Naive B cell (primary cell): Measurements from ENCODE around the gene NFIA. TPM values are rescaled to one million over a fixed set of nuclear protein-coding genes. Genes with fewer than 3 reads are reported as not detected.
A peak's percentile ranks its signal among the peaks of the same experiment; 100 is the strongest.

ENCODE experiments used
- ATAC-seq, 2 donors: fragments of 150-1000 bp; cut with Tn5 transposase; 2 replicates each; pipeline ENCODE4 v1.10.0; 2021; ENCODE audit warnings: low read depth in 2 of 2, mild to moderate bottlenecking in 2 of 2, moderate library complexity in 2 of 2
- DNase-seq: peaks from one replicate; pipeline ENCODE4 v3.0.0; 2022
- H3K27ac Mint-ChIP-seq, 6 donors: one replicate each; pipeline ENCODE4 v1.8.0; 2020 to 2022; ENCODE audit warnings: mild to moderate bottlenecking in 6 of 6, mixed read lengths in 6 of 6, moderate library complexity in 5 of 6, inconsistent platforms in 2 of 6
- H3K27me3 Mint-ChIP-seq, 3 donors: one replicate each; pipeline ENCODE4 v1.8.0; 2021 to 2022; ENCODE audit warnings: mixed read lengths in 3 of 3, mild to moderate bottlenecking in 1 of 3
- H3K36me3 Mint-ChIP-seq, 2 donors: one replicate each; pipeline ENCODE4 v1.8.0; 2020 to 2022; ENCODE audit warnings: mixed read lengths in 2 of 2, inconsistent platforms in 1 of 2, mild to moderate bottlenecking in 1 of 2
- H3K4me1 Mint-ChIP-seq, 3 donors: one replicate each; pipeline ENCODE4 v1.8.0; 2020 to 2022; ENCODE audit warnings: mixed read lengths in 3 of 3, inconsistent platforms in 1 of 3, mild to moderate bottlenecking in 1 of 3, moderate library complexity in 1 of 3
- H3K4me3 Mint-ChIP-seq, 8 donors: one replicate each; pipeline ENCODE4 v1.8.0; 2020 to 2022; ENCODE audit warnings: mild to moderate bottlenecking in 8 of 8, mixed read lengths in 8 of 8, moderate library complexity in 8 of 8, inconsistent platforms in 2 of 8
- H3K9me3 Mint-ChIP-seq, 7 donors: one replicate each; pipeline ENCODE4 v1.8.0; 2020 to 2022; ENCODE audit warnings: mixed read lengths in 7 of 7, mild to moderate bottlenecking in 5 of 7, inconsistent platforms in 2 of 7, moderate library complexity in 1 of 7
- polyA plus RNA-seq, 6 donors: library from polyadenylated mRNA; unstranded; fragments of 300-500 nt; fragmentation: Illumina TruSeq; gene quantifications; one replicate each; pipeline ENCODE4 v1.2.3, GENCODE V29; 2021; ENCODE audit warnings: low read depth in 6 of 6

NFIA gene
- 1 to 10 TPM in 4 of 6 donors, under 1 TPM in 2; 0.77 to 5.7 (median 1.4) TPM for polyA plus RNA-seq

DNA sequence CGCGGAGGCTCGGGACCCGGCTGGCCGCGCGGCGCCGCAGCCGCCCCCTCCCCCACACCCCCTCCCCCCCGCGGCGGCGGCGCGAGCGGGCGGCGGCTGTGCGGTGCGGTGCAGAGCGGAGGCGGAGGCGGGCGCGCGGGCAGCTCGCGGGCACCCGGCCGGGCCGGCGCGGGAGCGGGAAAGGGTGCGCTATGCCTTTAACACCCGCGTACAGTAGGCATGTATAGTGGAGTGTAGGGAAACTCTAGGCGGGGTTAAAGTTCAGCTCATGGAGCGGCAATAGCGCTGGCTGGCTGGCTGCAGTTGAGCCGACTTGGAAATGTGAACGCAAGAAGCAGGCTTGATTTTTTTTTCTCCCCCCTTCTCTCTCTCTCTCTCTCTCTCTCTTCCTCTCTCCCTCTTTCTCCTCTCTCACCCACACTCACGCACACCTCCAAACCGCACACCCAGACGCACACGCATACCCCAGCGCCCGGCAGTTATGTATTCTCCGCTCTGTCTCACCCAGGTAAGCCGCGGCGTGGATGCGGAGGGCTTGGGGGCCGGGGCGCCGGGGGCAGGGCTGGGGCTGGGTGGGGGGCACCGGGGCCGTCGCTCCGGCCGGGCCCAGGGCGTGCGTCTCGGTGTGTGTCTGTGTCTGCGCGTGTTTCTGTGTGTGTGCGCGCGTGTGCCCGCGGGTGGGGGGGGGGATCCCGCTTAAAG lies at the start of gene NFIA:
Gene NFIA, plus strand, starts transcription at position 251 of the 702 bp plus-strand sequence.
- Mint-ChIP-seq H3K36me3 (no peaks in the 10 kb centered on the region), H3K27ac (peak within 1 kb of the TSS in 1 of 6 donors; percentile 69), H3K27me3 (peaks cover 44 to 69% (median 55%) of the 10 kb centered on the region in 3 donors), H3K4me1 (peaks cover 22 to 42% (median 37%) of the 10 kb centered on the region in 3 donors), H3K9me3 (peaks cover 0 to 2% (median 0%) of the 10 kb centered on the region in 7 donors), H3K4me3 (peak within 1 kb of the TSS; percentile 78 to 94 (median 91))
- ATAC-seq, result peak; percentile 6 to 18
- no peak for DNase-seq

DNA sequence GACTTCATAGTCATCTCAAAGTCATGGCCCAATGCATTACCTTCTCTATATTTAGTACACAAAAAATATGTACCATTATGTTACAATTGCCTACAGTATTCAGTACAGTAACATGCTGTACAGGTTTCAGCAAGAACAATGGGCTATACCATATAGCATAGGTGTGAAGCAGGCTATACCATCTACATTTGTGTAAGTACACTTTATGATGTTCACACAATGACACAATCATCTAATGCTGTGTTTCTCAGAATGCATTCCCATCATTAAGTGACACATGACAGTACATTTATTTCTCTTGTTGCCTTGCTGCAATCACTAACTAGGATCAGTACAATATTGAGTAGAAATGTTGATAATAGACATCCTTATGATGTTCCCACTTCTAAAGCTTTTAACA lies 46.5 kb upstream of the NFIA start:
- Mint-ChIP-seq H3K4me1 (no peaks in the 10 kb centered on the region), H3K36me3 (peaks cover 0 to 4% of the 10 kb centered on the region in 2 donors), H3K27ac (no peak overlapping the region), H3K4me3 (no peak overlapping the region), H3K27me3 (peaks cover 7 to 19% (median 19%) of the 10 kb centered on the region in 3 donors), H3K9me3 (peaks cover 0 to 8% (median 0%) of the 10 kb centered on the region in 7 donors)
- DNase-seq, result no peak
- ATAC-seq, result no peak

DNA sequence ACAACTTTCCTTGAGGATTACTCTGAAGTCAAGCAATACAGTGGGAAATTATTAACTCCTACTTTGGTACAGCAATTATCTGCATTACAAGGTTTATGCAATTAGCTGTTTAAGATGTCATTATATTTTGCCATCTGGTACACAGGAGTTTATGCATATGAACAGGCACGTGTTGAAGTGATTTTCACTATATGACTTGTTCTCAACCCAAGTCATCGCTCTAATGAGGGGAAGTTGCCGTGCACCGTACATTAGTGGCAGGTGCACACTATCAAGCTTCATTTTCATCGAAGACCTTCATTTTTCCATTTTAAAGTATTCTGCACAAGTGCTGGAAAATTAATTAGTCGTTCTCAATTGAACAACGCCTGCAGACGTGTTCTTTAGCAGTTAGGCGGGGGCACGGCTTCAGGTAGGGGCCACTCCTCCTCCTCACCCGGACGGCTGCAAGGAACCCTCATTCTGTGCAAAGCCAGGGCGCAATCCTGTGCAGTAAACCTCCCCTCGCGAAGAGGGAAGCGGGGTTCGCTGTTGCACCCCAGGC lies 39.8 kb upstream of the NFIA start:
- Mint-ChIP-seq H3K4me1 (peaks cover 0 to 7% (median 0%) of the 10 kb centered on the region in 3 donors), H3K36me3 (peaks cover 0 to 4% of the 10 kb centered on the region in 2 donors), H3K9me3 (no peaks in the 10 kb centered on the region), H3K27me3 (peaks cover 53 to 78% (median 71%) of the 10 kb centered on the region in 3 donors), H3K27ac (peak overlapping the region in 1 of 6 donors; percentile 7), H3K4me3 (peak overlapping the region in 6 of 8 donors; percentile 57 to 84 (median 70))
- DNase-seq (no peak), ATAC-seq (no peak)

DNA sequence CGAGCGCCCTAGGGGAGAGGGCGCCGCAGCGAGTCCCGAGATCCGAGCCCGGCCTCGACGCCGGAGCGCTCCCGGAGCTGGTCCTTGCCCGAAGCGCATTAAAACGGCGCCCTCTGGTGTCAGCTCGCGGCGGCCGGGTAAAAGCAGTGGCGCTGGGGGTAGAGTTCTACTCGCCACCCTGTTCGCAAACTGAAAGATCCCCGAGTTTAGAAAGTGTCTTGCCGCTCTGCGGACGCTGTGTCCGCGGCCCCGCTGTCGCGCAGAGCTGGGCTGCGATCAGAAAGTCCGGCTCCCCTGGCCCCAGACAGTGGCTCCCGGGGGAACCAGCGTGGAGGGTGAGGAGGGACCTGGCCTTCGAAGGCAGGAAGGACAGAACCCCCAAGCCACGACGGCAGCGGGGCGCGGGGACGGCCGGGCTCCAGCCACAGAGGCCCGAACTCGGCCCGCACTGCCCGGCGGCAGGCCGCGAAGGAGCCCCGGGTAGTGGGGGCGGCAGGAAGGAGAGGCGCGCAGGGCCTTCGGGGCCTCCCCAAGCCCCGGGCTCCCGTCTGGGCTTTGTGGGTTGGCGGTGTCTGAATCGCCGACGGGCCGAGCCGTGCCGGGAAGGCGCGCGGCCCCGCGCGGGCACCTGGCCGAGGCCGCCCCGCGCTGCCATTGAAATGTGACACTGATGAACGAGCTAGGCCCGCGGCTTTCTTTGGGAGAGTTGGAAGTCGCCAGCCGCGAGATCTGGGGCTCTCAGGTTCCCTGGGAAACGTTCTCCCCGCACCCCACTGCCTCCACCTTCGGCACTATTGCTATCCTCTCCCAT lies 39.1 kb upstream of the NFIA start:
- no peaks in the 10 kb centered on the region for H3K9me3 Mint-ChIP-seq
- H3K36me3 Mint-ChIP-seq, result peaks cover 0 to 4% of the 10 kb centered on the region in 2 donors

DNA sequence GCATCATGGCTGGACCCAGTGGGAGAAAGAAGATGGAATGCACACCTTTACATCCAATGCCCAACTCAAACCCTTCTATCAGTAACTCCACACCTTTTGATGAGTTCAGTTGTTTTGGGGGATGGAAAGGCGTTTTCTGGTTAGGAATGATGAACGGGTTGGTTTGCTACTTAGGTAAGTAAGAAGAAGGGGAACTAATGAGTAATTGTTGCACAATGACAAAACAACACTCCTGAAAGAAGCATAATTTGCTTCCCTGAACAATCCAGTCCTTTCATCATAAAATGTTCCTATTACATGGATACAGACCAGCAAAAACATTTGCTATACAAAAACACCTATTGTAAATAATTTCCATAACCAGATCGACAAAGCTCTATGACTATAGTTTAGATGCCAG lies 35.9 kb upstream of the NFIA start:
- Mint-ChIP-seq H3K36me3 (no peaks in the 10 kb centered on the region), H3K27me3 (peaks cover 53 to 60% (median 53%) of the 10 kb centered on the region in 3 donors), H3K4me1 (peaks cover 4 to 13% (median 6%) of the 10 kb centered on the region in 3 donors), H3K9me3 (no peaks in the 10 kb centered on the region), H3K4me3 (no peak overlapping the region), H3K27ac (peak overlapping the region in 2 of 6 donors; percentile 1 to 12)
- no peak for DNase-seq
- ATAC-seq, result no peak

More for the DNA sequence above, 39.1 kb upstream of the NFIA start:
- peak; percentile 67 for DNase-seq
- Mint-ChIP-seq H3K27ac (peak overlapping the region in 1 of 6 donors; percentile 7), H3K4me3 (peak overlapping the region in 7 of 8 donors; percentile 57 to 84 (median 69)), H3K4me1 (peaks cover 0 to 7% (median 0%) of the 10 kb centered on the region in 3 donors), H3K27me3 (peaks cover 53 to 75% (median 70%) of the 10 kb centered on the region in 3 donors)
- peak; percentile 89 to 95 for ATAC-seq

DNA sequence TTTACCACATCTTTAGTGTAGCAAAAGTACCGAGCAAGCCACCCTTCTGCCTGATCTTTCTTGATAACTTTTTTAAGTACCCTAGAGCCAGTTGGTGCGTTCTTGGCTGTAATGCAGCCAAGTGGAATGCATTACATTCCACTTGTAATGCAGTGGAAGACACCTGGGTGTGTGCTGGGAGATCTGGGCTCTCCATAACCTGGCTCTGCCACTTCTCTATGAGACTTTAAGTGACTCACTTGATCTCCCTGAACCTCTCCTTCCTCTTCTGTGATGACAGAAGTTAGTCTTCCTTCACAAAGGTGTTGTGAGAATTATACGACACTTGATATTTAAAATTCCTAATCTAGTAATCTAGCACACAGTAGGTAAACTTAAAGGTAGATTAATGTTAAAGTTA lies 35.3 kb upstream of the NFIA start:
- Mint-ChIP-seq H3K4me3 (no peak overlapping the region), H3K27me3 (peaks cover 54 to 61% (median 55%) of the 10 kb centered on the region in 3 donors), H3K36me3 (no peaks in the 10 kb centered on the region), H3K9me3 (no peaks in the 10 kb centered on the region), H3K27ac (no peak overlapping the region), H3K4me1 (peaks cover 4 to 15% (median 7%) of the 10 kb centered on the region in 3 donors)
- DNase-seq (no peak), ATAC-seq (no peak)

DNA sequence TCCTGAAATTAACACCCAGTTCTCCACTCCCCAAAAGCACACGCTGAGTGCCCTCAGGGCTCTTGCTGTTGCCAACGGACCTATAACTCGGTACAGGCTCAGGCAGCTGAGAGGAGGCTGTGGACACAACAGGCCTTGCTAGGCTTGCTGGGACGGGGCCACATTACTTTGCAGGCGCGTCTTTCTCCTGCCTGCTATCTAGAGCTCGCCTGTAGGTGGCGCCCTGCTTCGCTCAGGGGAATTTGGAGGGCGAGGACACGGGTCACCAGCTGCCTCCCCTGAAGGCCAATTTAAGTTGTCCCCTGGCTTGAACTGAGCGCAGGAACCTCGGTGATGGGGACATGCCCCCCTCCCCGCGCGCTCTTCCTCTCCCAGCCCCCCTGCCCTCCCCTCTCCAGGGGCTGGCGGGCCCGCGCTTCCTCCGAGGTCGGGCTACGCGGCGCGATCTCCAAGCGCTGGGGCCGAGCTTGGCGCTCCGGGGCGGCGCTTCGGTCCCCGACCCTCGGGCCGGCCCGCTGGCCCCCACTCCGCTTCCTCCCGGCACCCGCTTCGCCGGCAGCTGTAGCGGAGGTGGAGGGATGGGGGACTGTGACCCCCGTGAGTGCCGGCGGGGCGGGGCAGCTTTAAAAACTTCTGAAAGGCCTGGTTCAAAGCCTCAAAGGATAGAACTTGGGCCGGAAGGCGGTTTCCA lies 32.4 kb upstream of the NFIA start:
- peak; percentile 76 for DNase-seq
- H3K27me3 Mint-ChIP-seq, result peaks cover 55 to 64% (median 64%) of the 10 kb centered on the region in 3 donors
- H3K27ac Mint-ChIP-seq, result no peak overlapping the region
- peaks cover 12 to 30% (median 28%) of the 10 kb centered on the region in 3 donors for H3K4me1 Mint-ChIP-seq
- ATAC-seq, result peak; percentile 76 to 82
- no peaks in the 10 kb centered on the region for H3K9me3 Mint-ChIP-seq
- H3K36me3 Mint-ChIP-seq, result no peaks in the 10 kb centered on the region
- peak overlapping the region; percentile 78 to 91 (median 86) for H3K4me3 Mint-ChIP-seq

DNA sequence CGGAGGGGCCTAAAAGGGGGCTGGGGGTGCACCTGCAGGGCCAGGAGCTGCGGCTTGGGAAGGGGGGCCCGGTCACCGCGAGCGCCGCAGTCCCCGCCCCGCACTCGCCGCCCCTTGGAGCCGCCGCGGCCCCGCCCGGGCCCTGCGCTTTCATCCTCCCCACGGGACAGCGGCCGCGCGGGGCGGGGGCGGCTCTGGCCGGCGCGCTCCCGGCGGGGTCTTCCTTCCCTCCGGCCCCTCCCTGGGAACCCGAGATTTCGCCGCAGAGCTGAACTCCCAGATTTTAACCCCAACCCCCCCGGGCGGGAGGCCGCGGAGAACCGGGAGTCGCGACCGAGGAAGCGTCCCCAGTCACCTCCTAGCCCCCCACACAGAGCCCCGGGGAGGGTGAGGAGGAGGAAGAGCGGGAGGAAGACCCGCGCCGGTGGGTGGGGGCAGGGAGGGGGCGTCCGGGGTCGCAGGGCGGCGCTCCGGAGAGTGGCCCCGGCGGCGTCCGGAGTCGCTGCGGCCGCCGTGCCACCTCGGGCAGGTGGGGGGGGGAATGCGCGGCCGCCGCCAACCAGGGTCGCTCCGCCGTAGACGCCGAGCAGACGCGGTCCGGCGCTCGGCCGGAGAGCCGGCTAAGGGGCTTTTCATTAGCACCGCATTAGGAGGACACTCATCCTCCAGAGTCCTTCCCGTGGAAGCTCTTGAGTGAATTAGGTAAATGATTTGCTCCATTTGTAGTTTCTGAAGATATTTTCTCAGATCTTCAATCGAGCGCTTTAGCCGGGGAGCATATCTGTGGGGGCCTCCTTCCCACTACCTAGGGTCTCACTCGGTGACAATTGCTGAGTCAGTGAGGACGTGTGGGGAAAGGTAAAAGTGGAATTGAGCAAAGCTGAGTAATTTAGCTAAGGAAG lies 31.6 kb upstream of the NFIA start:
- Mint-ChIP-seq H3K36me3 (no peaks in the 10 kb centered on the region), H3K4me1 (peaks cover 12 to 30% (median 28%) of the 10 kb centered on the region in 3 donors), H3K4me3 (peak overlapping the region; percentile 78 to 92 (median 86)), H3K27ac (peak overlapping the region in 1 of 6 donors; percentile 47), H3K9me3 (no peaks in the 10 kb centered on the region), H3K27me3 (peaks cover 60 to 66% (median 64%) of the 10 kb centered on the region in 3 donors)
- ATAC-seq, result peak; percentile 32 to 43
- no peak for DNase-seq

DNA sequence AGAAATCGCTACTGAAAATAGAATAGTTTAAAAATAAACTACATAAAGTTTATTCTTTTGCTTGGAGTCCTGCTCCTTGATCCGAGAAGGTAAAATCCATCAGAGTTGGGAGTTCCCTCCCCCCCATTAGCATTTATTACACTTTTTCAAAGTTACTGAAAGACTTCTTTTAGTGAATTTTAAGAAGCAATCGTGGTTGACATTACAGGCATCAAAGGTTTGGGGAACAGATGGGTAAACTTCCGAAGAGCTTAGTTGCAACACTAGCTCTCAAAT lies 31.0 kb upstream of the NFIA start:
- H3K9me3 Mint-ChIP-seq, result peaks cover 0 to 2% (median 0%) of the 10 kb centered on the region in 7 donors
- no peaks in the 10 kb centered on the region for H3K36me3 Mint-ChIP-seq
- DNase-seq, result no peak
- peaks cover 60 to 66% (median 64%) of the 10 kb centered on the region in 3 donors for H3K27me3 Mint-ChIP-seq
- peak overlapping the region; percentile 59 to 92 (median 79) for H3K4me3 Mint-ChIP-seq
- peak overlapping the region in 1 of 6 donors; percentile 47 for H3K27ac Mint-ChIP-seq
- H3K4me1 Mint-ChIP-seq, result peaks cover 12 to 30% (median 29%) of the 10 kb centered on the region in 3 donors
- ATAC-seq, result no peak

DNA sequence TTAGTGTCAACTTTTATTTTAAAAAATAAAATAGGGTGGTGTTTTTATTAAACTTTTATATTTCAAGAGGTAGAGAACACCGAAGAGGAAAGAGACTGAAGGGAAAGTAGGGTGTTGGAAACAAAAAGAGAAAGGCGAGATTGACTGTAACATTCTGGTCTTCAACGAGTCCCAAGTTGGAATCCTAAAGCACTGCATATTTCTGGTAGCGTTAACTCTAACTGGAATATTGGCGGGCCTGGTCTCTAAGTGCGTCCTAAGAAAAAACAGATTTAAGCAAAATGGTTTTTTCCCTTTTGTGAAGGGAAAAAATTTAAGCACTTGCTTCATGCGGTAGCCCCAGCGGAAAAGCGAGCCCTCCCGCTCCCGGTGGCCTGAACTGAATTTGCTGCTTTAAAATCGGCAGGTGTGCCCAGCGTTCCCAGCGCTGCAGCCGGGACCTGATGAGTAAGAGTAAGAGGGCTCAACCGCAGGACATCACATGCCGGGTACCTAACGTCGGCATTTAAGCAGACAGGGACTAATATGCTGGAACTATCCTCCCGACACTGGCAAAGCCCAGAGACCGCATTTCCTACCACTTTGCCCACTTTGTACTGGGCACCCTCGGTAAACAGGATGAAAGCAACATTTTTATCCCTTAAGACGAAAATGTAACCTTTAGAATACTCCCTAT lies 30.5 kb upstream of the NFIA start:
- DNase-seq (no peak), ATAC-seq (no peak)
- no peaks in the 10 kb centered on the region for H3K36me3 Mint-ChIP-seq
- H3K4me1 Mint-ChIP-seq, result peaks cover 12 to 35% (median 34%) of the 10 kb centered on the region in 3 donors
- peak overlapping the region in 2 of 6 donors; percentile 25 to 56 for H3K27ac Mint-ChIP-seq
- peaks cover 0 to 2% (median 0%) of the 10 kb centered on the region in 7 donors for H3K9me3 Mint-ChIP-seq
- peak overlapping the region in 5 of 8 donors; percentile 30 to 78 (median 61) for H3K4me3 Mint-ChIP-seq
- H3K27me3 Mint-ChIP-seq, result peaks cover 60 to 64% (median 63%) of the 10 kb centered on the region in 3 donors

DNA sequence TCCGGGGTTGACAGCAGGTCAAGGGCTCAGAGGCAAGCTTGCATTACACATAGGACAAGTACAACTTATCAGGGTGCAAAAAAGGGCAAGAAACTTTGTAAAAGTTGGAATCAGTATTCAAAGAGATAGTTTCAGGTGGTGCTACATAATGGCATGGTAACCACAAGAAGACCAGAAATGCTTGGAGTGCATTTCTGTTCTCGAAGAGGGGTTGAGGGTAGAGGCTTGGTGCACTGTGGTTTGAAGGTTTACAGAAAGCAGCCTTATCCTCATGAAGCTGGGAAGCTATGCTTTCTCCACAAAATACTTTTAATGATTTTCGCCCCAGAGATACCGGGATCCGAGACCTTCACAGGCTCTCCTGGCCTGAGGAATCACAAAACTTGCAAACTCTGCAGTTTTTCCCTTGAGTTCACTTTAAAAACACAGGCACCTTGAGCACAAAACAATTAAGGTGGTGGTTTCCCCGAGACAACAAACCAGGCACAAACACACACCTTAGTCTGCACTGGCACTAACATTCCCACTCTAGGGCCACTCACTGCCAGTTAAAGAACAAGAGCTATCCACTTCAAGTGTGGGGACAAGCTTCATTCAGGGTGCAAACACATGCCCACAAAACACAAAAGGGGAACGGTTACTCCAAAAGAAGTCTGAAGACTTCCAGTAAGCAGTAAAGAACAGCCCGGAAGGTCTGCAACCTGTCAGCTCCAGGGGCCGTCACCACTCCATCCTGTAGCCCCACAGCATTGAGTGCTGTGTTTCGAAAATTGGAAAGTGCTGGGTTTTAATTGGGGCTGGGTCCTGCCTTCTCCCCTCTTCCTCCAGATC lies 29.8 kb upstream of the NFIA start:
- Mint-ChIP-seq H3K9me3 (peaks cover 0 to 2% (median 0%) of the 10 kb centered on the region in 7 donors), H3K27ac (no peak overlapping the region), H3K27me3 (peaks cover 57 to 68% (median 60%) of the 10 kb centered on the region in 3 donors), H3K4me3 (peak overlapping the region; percentile 33 to 91 (median 82)), H3K4me1 (peaks cover 12 to 41% (median 38%) of the 10 kb centered on the region in 3 donors), H3K36me3 (no peaks in the 10 kb centered on the region)
- DNase-seq (no peak), ATAC-seq (no peak)
